Skin of body (tissue), 2 donors: ENCODE measurements around the gene LCORL. TPM values are rescaled to one million over a fixed set of nuclear protein-coding genes. Genes with fewer than 3 reads are reported as not detected.
"Not testable (repeated sequence)": the region's sequence is repeated elsewhere in the genome, so short reads cannot be mapped to it uniquely, and the experiment has no call there.

Experiments used
- DNase-seq: peaks from one replicate; lab custom pipeline; 2025; lab: John Stamatoyannopoulos, UW
- total RNA-seq: library from RNA; depleted of rRNA; stranded (reverse); fragments of >200 nt; gene quantifications from one replicate; pipeline ENCODE4 v1.2.3, GENCODE V29; 2014

Gene LCORL
- total RNA-seq, 1 donor from 2014 or later, result 21.2 TPM

DNA sequence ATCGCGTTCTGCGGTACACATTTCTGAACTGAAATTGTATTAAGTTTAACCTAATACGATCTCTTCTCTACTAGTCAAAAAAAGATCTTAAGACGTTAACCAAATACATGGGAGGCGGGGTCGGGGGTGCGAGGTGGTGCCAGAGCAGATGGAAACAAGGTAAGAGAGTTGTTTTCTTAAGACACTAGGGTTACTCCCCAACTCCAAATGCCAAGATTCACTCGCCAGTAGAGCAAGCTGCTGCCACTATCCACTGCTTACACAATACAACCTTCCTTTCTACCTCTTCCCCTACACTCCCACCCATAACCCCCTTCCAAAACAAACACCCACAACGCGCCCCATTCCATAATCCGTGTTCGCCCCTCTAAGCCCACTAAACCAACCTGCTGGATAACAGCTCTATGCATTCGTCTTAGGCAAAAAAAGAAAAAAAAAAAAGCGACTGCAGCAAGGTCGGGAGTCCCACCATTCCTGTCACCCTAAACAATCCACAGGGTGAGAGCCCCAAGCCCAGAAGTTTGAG lies 1.3 kb downstream of the LCORL start:
- DNase-seq, result no peak

DNA sequence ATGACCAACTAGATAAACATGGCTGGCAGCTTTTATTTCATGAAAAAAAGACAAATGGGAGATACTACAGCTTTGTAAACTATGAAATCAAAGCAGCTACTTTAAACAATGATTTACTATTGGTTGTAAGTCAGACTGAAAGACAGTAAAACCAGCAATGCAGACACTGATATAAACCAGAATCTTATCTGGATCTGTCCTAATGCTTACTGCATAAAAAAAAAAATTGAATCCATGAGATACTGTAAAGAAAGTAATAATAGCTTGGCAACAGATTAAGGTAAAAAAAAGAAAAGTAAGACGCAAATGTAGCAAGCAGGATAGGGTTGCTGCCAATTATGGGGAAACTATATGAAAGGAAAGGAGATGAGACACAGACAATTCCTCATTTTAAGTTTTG lies 7.3 kb downstream of the LCORL start:
- no peak for DNase-seq

DNA sequence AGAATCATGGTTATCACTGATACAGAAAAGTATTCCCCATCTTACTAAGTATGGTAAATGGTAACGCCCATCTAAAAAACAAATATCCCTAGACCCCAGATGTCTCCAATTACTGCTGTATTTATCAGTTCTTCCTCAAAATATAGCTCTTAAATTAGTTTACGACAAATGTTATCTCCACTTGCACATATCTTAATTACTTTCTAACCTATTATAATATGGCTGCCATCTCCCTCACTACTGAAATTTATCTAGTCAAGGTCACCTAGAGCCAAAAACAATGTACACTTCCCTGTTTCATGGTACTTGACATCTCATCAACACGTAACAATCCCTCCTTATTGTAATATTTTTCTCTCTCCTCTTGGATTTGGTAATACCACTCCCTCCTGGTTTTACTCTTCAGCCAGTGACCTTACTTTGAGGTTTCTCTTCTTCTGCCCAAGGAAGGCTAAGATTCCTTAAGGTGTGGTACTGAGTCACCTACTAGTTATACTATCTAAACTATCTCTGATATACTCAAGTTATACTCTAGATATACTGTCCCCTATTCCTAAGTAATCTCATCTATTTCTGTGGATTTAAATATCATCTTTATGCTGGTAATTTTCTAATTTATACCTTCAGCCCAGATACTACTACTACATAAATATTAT lies 8.6 kb downstream of the LCORL start:
- no peak for DNase-seq

DNA sequence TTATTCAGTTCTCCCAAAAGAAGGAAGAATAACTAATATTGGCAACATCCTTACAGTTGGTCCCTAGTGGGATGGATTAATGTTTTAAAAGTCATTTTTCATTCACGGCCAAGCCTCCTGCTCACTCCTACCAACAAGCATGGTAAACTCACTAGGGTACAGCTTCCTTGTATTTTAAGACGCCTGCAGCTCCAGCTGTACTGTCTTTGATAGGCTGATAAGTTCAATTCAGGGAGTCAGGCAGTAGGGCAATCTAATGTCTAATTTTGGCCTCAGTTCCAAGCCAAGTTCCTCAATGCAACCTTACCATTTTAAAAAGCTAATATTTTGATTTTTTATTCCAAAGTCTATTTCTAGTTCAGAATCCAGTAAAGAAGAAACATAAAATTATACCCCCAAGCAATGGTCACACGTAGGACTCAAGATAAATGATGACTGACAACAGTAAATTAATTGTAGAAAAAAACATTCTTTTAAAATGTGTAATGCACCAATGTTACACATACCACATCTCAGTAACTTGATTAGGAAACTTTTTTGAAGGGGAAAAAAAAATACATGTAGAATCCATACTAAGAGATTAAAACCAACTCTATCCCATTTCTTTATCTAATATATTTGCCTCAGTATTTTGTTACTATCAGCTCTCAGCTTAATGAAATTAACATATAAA lies 9.3 kb downstream of the LCORL start:
- no peak for DNase-seq

DNA sequence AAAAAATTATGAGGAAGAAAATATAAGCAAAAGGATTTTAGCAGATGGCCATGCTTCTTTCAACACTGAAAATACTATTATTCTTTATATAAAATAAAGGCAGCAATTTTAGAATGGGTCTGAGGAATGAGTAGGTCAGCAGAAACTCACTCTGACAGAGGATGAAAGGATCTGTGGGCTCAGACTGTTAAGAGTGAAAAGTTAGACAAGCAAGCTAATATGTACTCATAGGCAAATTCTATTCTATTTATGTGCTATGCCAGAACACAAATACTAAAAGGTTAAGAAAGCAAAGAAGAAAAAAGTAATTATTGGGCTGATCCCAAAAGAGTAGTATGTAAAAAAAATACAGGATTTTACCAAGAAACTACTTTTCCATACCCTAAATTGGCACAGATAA lies 13.9 kb downstream of the LCORL start:
- DNase-seq, result no peak

DNA sequence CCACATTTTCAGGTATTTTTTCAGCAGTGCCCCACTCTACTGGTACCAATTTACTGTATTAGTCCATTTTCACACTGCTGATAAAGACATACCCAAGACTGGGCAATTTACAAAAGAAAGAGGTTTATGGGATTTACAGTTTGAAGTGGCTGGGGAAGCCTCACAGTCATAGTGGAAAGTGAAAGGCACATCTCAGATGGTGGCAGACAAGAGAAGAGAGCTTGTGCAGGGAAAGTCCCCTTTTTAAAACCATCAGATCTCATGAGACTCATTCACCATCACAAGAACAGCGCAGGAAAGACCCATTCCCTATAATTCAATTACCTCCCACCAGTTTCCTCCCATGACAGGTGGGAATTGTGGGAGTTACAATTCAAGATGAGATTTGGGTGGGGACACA lies 15.1 kb downstream of the LCORL start:
- not testable (repeated sequence) for DNase-seq

DNA sequence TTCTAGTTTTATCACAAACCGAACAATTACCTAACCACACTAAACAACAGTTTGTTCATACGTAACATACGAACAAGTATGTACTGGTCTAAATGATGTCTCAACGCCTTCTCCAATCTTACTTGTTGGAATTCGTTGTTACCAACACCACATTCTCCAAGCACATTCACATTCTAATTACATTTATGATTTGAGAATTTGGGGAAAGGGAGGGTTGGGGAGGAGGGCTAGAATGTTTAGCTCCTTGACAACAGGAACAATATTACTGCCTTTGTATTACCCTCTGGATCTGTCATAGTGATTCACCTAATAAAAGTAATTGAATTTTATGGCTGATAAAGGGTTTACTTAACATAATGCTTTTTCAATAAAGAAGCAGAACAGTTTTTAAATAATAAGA lies 24.4 kb downstream of the LCORL start:
- DNase-seq, result no peak

DNA sequence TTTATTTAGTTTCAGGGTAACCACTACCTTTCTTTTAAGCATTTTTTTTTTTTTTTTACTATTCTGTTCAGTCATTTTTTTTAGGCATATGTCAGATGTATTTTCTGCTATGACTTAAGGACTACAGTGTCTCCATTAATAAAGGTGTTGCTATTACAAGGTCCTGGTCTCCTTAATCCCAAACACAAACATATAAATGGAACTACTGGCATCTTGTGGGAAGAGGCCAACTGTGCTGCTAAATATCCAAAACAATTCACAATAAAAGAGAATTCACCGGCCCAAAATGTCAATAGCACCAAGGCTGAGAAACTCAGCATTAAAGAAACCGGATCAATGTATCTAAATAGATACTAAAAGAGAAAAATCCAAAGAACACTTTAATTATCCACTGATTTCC lies 26.4 kb downstream of the LCORL start:
- DNase-seq, result no peak

DNA sequence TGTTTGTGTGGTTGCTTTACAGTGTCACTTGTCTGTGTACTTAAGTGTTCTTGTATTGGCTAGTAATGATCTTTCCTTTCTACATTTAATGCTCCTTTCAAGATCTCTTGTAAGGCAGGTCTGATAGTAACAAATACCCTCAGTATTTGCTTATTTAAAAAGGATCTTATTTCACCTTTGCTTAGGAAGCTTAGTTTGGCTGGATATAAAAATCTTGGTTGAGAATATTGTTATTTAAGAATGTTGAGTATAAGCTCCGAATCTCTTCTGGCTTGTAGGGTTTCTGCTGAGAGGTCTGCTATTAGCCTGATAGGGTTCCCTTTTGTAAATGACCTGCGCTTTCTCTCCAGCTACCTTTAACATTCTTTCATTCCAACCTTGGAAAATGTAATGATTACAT lies 35.7 kb downstream of the LCORL start:
- no peak for DNase-seq

DNA sequence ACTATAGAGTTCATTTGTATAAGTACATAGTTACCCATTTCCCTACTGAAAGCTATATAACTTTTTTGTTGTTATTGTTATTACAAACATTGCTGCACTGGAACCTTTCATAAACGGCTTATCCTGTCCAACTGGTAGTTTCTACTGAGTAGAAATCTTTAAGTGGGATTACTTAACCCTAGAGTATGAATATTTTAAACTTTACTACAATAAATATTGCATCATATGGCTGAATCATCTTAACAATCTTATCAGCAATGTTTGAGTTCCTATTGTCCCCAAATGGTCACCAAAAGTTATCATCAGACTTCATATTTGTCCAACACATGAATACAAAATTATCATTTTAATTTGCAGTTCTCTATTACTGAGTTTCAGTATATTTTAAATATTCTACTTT lies 40.5 kb downstream of the LCORL start:
- no peak for DNase-seq

DNA sequence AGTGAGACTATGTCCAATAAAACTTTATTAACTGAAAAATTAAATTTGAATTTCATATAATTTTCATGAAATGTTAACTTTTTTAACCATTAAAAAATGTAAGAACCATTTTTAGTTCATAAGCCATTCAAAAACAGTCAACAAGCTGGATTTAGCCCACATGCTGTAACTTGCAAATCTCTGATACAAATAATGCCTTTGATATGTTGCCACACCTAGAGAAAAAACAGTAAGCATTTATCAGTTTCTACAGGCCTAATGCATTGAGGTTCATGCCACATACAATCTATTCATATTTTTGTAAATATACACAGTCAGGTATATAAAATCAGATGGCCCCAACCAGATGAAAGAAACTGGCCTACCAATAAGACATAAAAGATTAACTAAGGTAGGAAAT lies 52.8 kb downstream of the LCORL start:
- DNase-seq, result no peak

DNA sequence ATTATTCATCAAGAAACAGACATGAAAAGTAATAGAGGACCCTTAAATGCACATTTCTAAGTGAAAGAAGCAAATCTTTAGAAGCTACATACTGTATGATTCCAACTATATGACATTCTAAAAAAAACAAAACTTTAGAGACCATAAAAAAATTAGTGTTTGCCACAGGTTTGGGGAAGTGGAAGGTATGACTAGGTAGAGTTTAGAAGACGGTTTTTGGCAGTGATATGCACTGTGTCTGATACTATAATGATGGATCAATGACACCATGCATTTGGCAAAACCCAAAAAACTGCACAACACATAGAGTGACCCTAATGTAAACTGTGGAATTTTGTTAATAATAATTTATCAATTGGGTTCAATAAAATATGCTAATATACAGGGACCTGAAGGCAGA lies 54.5 kb downstream of the LCORL start:
- DNase-seq, result no peak

DNA sequence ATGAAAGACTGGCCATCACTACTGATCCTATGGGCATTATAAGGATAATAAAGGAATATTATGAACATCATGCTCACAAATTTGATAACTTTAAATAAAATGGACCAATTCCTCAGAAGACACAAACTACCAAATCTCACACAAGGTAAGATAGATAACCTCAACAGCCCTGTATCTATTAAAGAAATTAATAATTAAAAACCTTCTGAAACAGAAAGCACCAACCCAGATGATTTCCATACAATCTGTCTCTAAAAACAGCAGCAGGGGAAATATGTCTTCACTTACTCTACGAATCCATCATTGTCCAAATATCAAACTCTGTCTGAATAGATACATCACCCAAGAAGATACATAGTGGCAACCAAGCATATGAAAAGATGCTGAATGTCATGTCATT lies 55.2 kb downstream of the LCORL start:
- no peak for DNase-seq

DNA sequence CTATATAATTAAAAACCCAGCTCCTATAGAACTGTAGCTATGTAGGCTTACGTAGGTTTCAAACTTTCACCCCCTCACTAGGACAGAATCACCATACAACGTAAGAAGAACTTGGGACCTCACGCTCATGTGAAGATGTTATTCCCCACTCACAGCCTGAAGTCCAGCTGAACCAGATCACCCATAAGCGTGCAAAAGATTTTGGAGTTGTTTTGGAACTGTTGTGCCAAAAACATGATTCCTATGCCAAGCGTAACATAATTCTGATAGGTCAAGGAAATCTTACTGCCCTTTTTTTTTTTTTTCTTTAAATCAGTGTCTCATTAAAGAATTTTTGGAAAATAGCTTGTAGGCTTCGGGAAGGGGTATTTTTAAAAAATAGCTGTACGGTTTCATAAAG lies 57.0 kb downstream of the LCORL start:
- no peak for DNase-seq

DNA sequence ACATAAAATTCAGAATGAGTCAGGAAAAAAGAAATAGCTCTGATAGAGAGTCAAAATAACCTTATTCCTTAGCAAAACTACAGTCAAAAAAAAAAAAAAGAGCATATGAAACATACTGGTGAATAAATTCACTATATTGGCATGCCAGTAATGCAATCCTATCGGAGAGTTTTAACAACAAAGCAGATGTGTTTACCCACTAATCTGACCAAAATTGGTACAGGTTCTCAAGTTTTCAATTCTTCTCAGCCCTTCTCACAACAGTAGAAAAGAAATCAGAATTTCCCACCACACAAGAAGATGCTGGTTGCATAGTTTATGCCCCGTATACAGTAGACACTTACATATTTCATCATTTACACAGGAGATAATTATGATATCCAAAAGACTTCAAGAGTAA lies 59.4 kb downstream of the LCORL start:
- DNase-seq, result no peak

DNA sequence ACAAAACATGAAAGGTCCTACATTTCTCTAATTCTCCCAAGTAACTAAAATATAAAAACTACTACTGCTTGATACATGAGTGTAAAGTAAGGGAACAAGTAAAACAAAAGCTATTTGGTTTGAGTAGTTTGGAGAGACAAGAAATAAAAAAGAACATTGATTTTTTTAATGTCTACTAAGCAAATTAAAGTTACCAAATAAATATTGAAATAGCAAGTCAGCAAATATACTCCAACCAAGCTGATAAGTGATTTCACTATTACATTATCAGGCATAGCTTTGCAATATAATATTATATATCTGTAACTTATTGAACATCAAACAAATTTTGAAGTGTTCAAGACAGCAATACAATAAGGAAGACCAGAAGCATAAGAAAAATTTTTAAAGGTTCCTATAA lies 60.3 kb downstream of the LCORL start:
- DNase-seq, result no peak

DNA sequence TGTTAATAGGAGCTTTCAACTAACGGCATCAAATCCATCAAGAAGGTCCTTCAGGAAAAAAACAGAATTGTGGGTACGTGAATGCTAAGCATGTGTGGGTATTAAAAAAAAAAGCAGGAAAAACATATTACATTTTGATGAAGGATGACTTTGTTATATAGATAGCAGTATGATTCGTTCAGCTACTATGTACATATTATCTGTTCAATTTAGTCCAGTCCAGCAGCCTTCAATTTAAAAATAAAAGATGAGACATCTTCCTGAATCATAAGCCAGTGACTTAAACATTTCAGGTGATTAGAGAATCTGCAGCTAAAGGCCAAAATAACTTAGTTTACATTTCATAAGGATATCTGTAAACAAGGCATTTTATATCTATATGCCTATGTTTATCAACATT lies 63.4 kb downstream of the LCORL start:
- DNase-seq, result no peak

DNA sequence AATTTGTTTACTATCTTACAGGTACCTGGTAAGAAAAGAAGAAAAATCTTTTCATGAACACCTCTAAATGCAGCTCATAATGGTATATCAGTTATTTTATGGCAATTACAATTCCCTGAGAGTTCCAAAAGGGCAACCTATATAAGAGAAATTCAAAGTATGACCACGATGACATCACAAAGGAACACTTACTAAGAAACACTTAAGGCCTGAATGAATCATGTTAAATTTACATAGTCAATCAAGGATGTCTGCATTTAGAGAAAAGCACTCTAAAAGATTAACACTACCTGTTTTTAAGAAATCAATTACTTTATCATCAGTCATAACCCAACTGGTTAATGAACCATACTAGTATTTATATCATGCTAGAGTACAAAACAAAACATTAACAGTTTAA lies 63.9 kb downstream of the LCORL start:
- DNase-seq, result no peak

DNA sequence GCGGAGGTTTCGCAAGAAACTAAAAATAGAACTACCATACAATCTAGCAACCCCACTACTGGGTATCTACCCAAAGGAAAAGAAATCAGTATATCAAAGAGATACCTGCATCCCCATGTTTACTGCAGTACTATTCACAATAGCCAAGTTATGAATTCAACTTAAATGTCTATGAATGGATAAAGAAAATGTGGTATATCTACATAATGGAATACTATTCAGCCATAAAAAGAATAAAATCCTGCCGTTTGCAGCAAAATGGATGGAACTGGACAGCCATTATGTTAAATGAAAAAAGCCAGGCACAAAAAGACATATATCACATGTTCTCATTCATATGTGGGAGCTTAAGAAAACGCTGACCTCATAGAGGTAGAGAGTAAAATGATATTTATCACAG lies 65.3 kb downstream of the LCORL start:
- DNase-seq, result no peak

DNA sequence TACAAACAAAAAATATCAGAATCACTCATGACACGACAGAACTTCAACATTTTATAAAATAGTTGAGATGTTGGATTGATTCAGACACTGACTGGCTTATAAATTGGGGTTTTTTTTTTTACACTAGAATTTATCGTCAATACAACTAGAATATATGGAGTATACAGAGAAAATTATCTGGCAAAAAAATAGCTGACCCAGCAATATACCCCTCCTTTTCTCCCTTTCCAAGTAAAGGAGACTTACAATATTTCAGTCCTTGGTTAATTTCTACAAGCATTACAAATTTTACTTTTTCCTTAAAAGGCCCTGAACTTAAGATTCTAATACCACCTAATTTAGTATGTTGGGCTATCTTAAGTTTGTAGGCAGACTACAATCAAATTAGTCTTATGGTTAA lies 76.3 kb downstream of the LCORL start:
- DNase-seq, result no peak

DNA sequence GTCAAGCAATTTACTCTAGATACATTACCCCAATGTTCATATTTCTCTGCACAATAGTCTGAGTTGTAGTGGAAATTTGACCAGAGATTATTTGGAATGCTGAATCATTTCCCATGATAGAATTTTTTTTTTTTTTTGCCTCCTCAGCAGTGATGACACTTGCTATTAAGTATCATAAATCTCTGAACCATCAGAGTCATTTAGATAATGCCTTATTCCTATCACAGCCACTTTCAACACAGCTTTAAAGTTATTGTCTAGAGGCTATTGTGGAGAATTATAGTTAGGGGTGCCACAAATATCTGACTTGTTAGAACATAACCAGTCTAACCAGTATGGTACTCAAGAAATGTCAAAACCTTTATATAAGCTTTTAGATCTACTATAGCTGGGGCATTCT lies 79.8 kb downstream of the LCORL start:
- DNase-seq, result no peak

DNA sequence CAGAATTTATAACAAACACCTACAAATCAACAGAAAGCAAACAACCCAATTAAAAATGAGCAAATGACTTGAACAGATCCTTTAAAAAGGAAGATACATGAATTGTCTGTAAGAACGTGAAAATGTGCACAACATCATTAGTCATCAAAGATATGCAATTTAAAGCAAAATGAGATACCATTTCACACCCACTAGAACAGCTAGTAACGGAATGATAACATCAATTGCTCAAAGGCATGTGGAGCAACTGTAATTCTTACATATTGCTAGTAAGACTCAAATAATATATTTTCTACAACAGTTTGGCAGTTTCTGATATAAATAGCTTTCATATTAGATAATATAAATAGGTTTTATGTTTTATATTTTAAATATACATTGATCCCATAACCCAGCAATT lies 82.5 kb downstream of the LCORL start:
- no peak for DNase-seq

DNA sequence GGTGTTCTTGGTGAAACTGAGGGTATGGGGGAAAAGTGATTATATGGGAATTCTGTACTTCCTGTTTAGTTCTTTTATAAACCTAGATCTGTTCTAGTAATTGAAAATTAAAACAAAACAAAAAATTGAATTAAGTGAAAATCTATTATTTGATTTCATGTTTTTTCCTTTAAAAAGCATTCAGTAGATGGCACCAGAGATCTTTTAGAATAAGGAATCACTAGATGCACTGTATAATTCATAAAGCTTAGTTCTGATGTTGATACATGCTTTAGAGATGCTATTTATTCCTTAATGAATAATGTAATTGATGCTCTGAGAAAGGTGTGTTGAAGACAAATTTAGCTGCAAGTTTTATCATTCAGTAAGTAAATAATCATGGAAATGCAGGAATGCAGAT lies 87.3 kb downstream of the LCORL start:
- no peak for DNase-seq
